Measurements from ENCODE around the gene ASAP2.
"Not testable (repeated sequence)": the region's sequence is repeated elsewhere in the genome, so short reads cannot be mapped to it uniquely, and the experiment has no call there.

Gene ASAP2

GRCh38 chr2:9388950-9389911 is 182.6 kb downstream of the ASAP2 start:
- DNase-seq = no peak

- no peak for DNase-seq
Measured at GRCh38 chr2:9390151-9390850, 183.7 kb downstream of the ASAP2 start.

GRCh38 chr2:9390991-9391390 is 184.4 kb downstream of the ASAP2 start:
- DNase-seq = no peak

GRCh38 chr2:9391961-9392720 is 185.5 kb downstream of the ASAP2 start:
- DNase-seq = no peak

GRCh38 chr2:9392898-9393765 is 186.5 kb downstream of the ASAP2 start:
- no peak for DNase-seq

GRCh38 chr2:9394816-9395215 is 188.2 kb downstream of the ASAP2 start:
- DNase-seq = no peak

- DNase-seq = no peak
Measured at GRCh38 chr2:9397201-9397600, 190.6 kb downstream of the ASAP2 start.

- not testable (repeated sequence) for DNase-seq
Measured at GRCh38 chr2:9398251-9398650, 191.6 kb downstream of the ASAP2 start.

GRCh38 chr2:9398881-9399780 is 192.5 kb downstream of the ASAP2 start:
- DNase-seq = no peak

- DNase-seq = no peak
Measured at GRCh38 chr2:9400268-9401058, 193.9 kb downstream of the ASAP2 start.

GRCh38 chr2:9401059-9401547 is 194.5 kb downstream of the ASAP2 start:
- no peak for DNase-seq

- no peak for DNase-seq
Measured at GRCh38 chr2:9401646-9402371, 195.2 kb downstream of the ASAP2 start.

- no peak for DNase-seq
Measured at GRCh38 chr2:9403924-9404323, 197.3 kb downstream of the ASAP2 start.

GRCh38 chr2:9404451-9404850 is 197.8 kb downstream of the ASAP2 start:
- no peak for DNase-seq

- no peak for DNase-seq
Measured at GRCh38 chr2:9405636-9406035, 199.0 kb downstream of the ASAP2 start.

GRCh38 chr2:9406529-9407362 is 200.1 kb downstream of the ASAP2 start:
- no peak for DNase-seq

- DNase-seq = no peak
Measured at GRCh38 chr2:9407363-9407811, 200.8 kb downstream of the ASAP2 start.

- no peak for DNase-seq
Measured at GRCh38 chr2:9408641-9409151, 202.1 kb downstream of the ASAP2 start.

Data from 8988T (cell line).